Left ventricle myocardium superior (tissue), 1 donor: Measurements from ENCODE around the gene CNKSR2. TPM values are rescaled to one million over a fixed set of nuclear protein-coding genes. Genes with fewer than 3 reads are reported as not detected.
"Not testable (repeated sequence)": the region's sequence is repeated elsewhere in the genome, so short reads cannot be mapped to it uniquely, and the experiment has no call there.

Experiments used
- ATAC-seq: fragments of 200-7000 bp; cut with Tn5 transposase; one replicate; pipeline ENCODE4 v1.9.1; 2020; ENCODE audit warnings: mild to moderate bottlenecking, moderate library complexity
- DNase-seq: peaks from one replicate; pipeline ENCODE4 v3.0.0-alpha.2; 2020
- intact Hi-C: fragments of 100-400 bp; cut with micrococcal nuclease; formaldehyde crosslinking; loops from one replicate; pipeline ENCODE4 v1.11.0; 2022
- total RNA-seq: library from RNA; stranded (reverse); fragmentation: NEBNext Ultra II Directional; extraction: Animal tissue kit (Norgen Biotek cat#: 25700); gene quantifications from one replicate; pipeline ENCODE4 v1.2.1, GENCODE V29; 2021
- donor health status: DM: no; HTN: yes; CAD: no; lungs with severe emphysema.

Gene CNKSR2
- total RNA-seq, 1 donor from 2014 or later: 0.55 TPM

DNA sequence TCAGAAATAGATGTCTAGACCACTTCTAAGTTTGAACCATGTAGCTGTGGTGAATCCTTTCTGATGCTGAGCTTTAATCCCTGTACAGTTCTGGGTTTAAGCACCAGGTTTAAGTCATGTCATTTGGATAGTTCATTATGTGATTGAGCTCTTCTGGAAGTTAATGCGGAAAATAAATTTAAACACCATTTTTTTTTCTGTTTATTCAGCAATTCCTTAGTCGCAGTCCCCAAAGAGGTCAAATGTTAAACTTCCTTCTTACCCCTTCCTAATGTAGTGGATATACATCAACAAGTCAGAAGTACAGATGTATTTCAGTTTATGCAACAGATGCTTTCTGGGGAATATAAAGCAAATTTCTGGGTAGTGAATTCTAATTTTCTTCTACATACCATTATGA lies 52.9 kb downstream of the CNKSR2 start:
- ATAC-seq (no peak), DNase-seq (no peak)
- intact Hi-C loops: no loop called here

DNA sequence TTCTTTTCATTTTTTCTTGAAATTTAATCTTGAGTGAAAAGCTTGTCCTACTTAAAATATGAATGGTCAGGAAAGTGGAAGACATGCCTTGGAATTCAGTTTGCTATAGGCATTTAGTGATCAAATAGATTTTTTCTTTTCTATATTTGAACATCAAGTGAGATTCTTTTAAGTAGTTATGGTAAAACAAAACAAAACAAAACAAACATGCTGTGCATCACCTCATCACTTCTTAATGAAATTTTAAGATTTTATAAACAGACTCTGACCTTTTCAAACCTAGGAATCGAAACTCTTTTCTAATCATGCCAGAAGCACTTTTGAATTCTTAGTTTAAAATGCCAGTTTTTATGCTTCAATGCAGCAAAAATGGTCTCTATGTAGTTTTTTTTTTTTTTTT lies 62.8 kb downstream of the CNKSR2 start:
- ATAC-seq (no peak), DNase-seq (no peak)
- intact Hi-C loops: no loop called here

DNA sequence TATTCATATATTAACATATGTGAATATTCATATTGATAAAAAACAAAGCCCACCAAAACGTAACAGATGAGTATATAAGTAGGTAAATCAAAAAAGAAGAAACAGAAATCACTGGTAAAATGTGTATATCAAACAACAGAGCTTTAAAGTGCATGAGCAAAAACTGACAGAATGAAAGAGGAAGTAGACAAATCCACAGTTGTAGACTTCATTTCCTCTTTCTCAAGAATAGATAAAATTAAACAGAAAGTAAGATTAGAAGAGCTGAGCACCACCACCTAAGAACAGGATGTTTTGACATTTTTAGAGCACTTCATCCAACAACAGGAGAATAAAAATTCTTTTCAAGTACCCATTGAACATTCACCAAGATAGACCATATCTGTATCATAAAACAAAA lies 64.6 kb downstream of the CNKSR2 start:
- intact Hi-C loops: no loop called here
- DNase-seq (no peak), ATAC-seq (no peak)

DNA sequence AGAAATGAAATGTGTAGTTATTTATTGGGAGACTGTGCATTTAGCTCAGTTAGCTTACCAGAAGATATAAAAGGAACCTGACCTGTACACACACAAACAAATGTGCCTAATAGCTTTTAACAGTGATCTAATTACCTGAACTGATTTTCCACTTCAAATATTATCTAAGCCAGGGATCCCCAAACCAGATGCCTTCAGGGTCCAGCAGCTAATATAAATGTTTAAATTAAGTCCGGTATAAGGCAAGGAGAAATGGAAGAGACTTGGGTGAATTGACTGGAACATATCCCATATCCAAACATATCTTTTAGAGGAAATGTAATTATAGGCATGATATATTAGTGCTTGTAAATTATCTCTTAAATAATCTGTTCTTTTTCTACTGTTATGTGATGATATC lies 66.7 kb downstream of the CNKSR2 start:
- ATAC-seq: no peak
- intact Hi-C loops: no loop called here
- no peak for DNase-seq

DNA sequence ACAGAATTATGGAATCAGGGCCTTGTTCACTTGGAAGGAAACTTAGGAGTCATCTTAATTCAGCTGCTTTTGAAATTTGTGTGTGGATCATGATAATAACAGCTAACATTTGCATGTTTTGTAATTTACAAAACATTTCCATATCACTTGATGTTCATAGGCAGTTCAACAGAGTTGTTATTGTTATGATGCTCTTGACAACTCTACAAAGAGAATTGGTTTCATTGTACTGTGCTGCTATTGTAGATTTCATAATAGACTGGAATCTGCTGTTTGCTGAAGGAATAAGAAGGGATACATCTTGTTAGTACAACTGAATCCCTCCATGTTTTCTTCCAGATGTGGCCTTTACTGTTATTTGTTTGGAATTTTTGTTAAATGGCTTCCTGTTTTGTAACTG lies 83.5 kb downstream of the CNKSR2 start:
- no peak for ATAC-seq
- intact Hi-C loops: no loop called here
- no peak for DNase-seq

DNA sequence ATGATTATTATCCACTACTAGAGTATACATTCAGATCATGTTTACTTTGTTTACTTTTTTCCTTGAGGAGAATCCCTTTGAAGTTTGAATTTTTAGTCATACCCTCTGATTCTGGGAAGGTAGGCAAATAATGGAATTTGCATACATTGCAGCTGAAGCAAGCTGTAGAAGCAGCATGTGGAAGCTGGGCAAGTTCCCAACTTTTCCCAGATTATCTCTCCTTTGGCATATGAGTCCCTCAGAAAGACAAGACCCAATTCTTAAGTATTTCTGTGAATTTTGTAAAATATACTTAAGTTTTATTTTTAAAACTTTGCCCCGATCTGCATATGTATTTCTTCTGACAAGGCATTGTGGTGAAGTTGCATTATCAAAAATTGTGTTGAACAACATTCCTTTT lies 94.9 kb downstream of the CNKSR2 start:
- intact Hi-C loops: no loop called here
- DNase-seq: no peak
- no peak for ATAC-seq

DNA sequence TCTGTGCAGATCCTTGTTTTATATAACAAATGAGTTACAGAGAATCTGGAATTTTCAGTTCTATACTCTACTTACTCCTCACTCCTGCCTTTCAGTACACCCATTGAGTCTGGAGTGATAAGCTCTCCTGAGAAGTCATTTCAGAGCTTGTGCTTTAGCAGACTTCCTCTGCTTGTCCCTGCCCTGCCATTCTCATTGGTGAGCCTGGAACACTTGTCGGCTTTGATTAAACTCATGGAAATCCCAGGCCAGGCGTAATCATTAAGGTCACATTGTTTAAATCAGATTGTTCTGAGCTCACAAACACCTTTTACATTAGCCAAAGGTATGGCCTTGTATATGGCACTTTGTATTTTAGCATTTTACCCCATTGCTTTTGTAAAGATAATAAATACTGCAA lies 102.7 kb downstream of the CNKSR2 start:
- intact Hi-C loops: no loop called here
- DNase-seq (no peak), ATAC-seq (no peak)

DNA sequence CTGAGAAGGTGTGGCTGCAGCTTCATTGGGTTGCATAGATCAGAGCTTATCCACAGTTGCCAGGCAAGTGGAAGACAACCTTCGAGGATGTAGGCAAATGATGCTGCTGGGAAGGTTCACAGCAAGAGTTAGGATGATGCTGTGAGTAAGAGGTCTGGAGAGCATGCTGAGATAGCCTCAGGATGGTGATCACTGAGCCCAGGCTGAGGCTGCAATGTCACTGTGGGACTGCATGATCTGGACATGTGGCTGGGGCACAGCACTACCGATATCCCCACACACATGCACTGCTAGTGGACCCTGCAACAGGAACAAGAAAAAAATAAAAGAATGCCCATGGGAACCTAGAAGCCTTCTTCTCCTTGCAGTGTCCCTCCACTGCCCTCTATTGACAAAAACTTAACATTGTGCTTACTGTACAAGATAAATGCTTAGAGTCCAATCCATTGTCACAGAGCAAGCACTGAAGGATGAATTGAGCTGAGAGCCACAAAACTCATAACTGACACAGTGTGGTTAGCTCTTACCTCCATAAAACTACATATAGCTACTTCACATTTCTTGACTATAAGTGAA lies 105.6 kb downstream of the CNKSR2 start:
- peak; percentile 55 for ATAC-seq
- DNase-seq: no peak
- intact Hi-C loops: loop anchor here (10.0 kb wide), 1 partner anchor 945 kb away; no protein-coding TSS in a partner anchor

DNA sequence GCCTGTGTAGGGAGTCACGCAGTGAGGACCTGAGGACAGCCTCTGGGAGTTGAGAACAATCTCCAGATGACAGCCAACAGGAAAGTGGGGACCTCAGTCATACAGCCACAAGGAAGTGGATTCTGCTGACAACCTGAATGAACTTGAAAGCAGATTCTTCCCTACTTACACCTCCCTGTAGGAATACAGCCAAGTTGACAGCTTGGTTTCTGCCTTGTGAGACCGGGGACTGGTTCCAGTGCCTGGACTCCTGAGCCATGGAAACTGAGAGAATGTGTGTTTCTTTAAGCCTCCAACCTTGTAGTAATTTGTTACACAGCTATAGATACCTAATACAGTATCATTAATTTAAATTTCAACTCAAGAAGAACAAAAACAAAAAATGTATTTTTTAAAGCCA lies 107.5 kb downstream of the CNKSR2 start:
- intact Hi-C loops: loop anchor here (10.0 kb wide), 1 partner anchor 947 kb away; no protein-coding TSS in a partner anchor
- no peak for ATAC-seq
- no peak for DNase-seq

DNA sequence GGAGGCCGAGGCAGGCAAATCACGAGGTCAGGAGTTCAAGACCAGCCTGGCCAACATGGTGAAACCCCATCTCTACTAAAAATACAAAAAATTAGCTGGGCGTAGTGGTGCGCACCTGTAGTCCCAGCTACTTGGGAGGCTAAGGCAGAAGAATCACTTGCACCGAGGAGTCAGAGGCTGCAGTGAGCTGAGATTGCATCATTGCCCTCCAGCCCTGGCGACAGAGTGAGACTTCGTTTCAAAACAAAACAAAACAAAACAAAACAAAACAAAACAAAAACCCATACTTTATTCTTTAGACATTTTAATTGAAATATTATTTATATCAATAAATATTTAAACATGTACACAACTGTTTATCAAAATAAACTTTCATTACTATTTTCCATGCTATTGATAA lies 109.8 kb downstream of the CNKSR2 start:
- ATAC-seq, DNase-seq: not testable (repeated sequence)
- intact Hi-C loops: loop anchor here (10.0 kb wide), 1 partner anchor 949 kb away; no protein-coding TSS in a partner anchor

DNA sequence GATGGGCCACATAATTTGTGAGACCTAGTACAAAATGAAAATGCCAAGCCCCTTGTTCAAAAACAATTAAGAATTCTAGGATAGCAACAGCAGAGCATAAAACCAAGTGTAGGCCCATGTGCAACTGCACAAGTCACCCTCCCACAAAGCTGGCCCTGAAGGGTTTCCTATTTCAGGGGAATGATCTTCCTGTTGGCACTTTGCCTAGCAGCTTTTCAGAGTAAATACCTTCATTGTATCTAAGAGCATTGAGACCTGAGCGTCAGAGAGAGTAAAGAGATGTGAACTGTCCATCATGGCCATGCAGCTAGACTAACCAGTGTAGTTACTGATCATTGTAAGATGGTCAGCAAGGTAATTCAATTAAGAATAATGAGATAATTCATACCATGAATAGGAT lies 113.6 kb downstream of the CNKSR2 start:
- DNase-seq: no peak
- ATAC-seq: no peak
- intact Hi-C loops: loop anchor here (10.0 kb wide), 1 partner anchor 953 kb away; no protein-coding TSS in a partner anchor

DNA sequence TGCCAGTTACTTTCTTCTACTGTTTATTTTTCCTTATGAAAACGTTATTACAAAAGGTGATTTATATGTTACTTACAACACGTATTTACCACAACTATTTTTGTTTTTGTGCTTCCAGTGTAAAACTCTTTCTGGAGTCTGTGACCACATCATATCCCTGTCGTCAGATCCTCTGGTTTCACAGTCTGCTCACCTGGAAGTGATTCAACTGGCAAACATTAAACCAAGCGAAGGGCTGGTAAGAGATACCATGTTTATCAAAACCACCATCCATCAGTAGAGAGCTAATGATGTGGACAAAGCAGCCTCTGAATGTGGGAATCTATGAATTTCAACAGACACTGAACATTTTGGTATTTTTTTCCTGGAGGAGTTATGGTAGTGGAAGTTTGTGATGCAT lies 116.1 kb downstream of the CNKSR2 start:
- intact Hi-C loops: no loop called here
- ATAC-seq (no peak), DNase-seq (no peak)

DNA sequence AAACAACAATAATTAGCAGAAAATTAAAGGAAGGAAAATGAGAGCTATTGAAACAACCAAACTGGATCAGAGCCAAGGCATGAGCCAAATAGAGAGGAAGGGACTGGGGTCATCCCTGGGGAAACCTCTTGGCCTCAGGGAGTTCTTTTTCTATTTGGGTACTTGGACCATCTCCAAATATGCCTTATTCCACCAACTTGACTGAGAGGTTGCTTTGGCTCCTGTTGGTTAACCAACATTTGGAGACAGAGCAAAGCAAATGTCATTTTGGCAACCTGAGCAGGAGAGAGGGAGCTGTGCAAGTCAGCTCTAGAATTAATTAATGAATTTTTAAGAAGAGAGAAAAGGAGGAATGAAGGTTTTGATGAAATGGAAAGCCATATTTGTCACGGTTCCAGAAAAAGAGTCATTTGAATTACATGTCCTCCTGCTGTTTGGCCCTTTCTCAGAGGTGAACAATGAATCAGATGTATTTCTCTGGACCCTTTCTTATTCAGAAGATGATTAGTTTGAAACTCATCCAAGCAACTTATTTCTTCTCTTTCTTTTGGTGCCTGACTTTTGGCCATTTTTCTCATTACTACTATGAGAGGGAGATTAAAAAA lies 119.1 kb downstream of the CNKSR2 start:
- no peak for ATAC-seq
- intact Hi-C loops: no loop called here

DNA sequence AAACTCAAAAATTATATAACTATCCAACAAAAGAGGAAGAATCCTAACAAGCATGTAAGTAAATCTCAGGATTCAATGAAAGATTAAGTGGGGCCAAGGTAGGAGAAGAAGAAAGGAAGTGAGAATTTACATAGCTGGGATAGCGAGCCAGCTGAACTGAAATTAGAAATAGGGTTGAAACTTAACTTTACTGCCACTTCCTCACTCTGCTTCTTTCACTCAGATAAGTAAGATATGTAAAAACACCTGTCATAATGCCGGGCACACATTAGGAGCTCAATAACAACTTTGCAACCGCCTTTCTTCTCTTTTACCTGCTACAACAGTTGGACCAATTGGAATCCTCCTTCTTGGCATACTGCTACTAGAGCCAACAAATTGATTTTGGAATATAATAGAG lies 129.4 kb downstream of the CNKSR2 start:
- no peak for ATAC-seq
- intact Hi-C loops: no loop called here
- DNase-seq: no peak

More for the DNA sequence above, 119.1 kb downstream of the CNKSR2 start:
- DNase-seq: no peak

DNA sequence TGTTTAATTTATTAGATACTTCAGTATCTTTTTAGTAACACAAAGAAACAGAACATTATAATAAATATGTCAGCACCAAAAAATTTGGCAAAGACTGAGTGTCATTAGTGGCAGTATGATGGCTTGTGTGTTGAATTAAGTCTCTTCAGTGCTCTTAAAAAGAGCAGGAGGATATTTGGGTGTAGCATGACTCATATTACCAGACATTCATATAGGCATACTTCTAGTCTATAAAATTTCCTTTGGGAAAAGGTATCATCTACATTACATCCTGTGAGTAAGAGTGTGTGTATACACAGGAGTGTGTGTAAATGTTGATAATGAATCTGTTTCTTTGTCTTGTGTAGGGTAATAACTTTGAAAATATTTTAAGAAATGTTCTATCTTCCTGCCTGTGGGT lies 135.7 kb downstream of the CNKSR2 start:
- no peak for DNase-seq
- intact Hi-C loops: no loop called here

DNA sequence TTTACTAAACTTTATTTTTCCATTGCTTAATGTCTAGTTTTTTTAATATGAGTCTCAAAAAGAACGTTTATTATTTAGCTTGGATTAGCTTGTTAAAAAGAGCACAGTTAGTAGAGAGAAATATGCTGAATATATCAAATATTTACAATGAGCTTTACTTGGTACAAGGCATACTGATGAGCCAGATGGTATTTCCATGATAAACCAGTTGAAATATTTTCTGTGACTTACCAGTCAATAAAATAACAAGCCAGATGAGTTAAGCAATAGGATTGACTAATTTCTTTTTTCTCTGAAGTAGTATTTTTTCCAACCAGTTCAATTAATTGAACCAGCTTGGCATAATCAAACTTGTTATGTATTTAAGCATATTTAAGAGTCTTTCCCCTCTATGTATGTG lies 149.8 kb downstream of the CNKSR2 start:
- DNase-seq (no peak), ATAC-seq (no peak)
- intact Hi-C loops: no loop called here

More for the DNA sequence above, 135.7 kb downstream of the CNKSR2 start:
- no peak for ATAC-seq

DNA sequence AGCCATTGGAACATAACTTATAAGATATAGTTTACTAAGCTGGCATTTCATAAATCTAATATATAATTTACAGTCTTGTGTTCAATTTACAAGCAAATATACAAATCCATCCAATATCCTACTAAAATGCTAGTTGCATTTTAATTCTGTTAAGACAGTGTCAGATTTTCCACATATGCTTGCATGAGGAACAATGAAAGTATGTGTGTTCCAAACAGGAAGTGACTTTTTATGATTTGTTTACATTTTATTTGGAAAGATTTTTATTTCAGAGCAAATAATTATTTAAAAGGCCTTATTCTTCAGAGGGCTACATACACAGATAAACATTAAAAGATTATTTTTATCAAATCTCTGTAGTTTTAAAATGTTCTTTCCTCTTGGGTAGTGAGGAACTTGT lies 153.9 kb downstream of the CNKSR2 start:
- no peak for ATAC-seq
- no peak for DNase-seq
- intact Hi-C loops: no loop called here

DNA sequence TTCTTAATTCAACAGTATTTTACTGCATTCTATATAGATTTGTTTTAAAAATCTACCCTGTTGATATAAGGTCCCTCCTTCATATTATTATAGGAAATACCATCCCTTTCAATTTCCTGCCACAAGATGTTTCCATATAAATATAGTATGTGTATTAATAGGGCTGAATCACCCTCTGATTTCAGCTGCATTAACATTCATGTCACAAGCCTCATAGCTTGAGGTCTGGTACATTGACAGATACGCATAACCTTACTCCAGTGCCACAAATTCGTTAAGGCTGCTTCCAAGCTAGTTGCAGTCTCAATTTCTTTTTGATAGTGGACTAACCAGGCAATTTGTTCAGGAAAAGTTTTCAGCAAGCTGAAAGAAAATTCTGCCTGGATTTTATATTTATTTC lies 155.6 kb downstream of the CNKSR2 start:
- intact Hi-C loops: no loop called here
- no peak for ATAC-seq

DNA sequence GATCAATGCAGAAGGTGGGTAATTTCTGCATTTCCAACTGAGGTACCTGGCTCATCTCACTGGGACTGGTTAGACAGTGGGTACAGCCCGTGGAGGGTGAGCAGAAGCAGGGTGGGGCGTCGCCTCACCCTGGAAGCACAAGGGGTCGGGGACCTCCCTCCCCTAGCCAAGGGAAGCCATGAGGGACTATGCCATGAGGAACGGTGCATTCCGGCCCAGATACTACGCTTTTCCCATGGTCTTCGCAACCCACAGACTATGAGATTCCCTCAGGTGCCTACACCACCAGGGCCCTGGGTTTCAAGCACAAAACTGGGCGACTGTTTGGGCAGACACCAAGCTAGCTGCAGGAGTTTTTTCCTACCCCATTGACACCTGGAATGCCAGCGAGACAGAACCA lies 170.4 kb downstream of the CNKSR2 start:
- intact Hi-C loops, DNase-seq, ATAC-seq: not testable (repeated sequence)

More for the DNA sequence above, 155.6 kb downstream of the CNKSR2 start:
- DNase-seq: no peak

DNA sequence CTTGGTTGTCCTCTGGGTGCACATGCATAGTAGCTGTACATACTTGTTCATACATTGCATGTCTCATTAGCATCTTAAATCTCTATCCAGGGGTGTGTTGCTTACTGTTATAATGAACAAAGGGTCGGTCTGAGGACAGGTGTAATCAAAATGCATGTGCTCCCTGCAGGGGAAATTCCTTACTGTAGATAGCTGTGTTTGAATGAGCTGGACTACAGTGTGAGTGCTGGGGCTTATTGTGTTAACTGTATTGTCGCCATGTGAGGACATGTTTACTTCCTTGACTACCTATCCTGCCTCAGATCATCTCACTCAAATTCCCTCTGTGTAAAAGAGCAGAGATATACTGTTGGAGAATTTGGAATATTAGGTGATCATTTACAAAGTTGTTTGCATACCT lies 185.2 kb downstream of the CNKSR2 start:
- intact Hi-C loops: no loop called here
- no peak for ATAC-seq

DNA sequence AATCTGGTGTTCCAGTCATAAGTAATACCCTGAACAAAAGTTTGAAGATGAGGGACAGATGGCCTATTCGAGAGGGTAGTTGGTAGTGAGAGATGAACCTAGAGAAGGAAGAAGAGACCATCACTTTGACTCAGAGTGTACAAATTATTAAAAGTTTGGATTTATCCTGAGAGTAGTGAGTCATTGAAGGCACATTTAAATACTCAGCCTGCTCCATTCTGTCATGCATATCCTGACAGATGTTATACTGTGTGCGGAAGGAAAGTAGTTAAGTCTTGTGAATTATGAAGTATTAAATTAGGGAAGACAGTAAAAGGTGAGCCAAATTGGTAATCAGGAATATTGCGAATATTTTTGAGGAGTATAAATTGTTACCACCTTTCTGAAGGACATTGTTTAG lies 190.8 kb downstream of the CNKSR2 start:
- ATAC-seq: no peak
- no peak for DNase-seq
- intact Hi-C loops: no loop called here

More for the DNA sequence above, 185.2 kb downstream of the CNKSR2 start:
- DNase-seq: no peak
